Astrocyte (in vitro differentiated cells and primary cell): Measurements from ENCODE around the gene FBXO5.

ENCODE experiments used
- CTCF ChIP-seq: IDR thresholded peaks from 2 replicates; pipeline ENCODE4 v1.5.1; 2011; ENCODE audit warnings: low read depth, mild to moderate bottlenecking, inconsistent platforms, low read length, moderate library complexity; ENCODE audit not compliant: insufficient read depth
- EZH2 ChIP-seq: IDR thresholded peaks from 2 replicates; pipeline ENCODE4 v1.6.1; 2012; ENCODE audit warnings: mild to moderate bottlenecking, low read length, inconsistent platforms; ENCODE audit not compliant: insufficient read depth

GRCh38 chr6:152952045-152952444 is 30.8 kb downstream of the FBXO5 start:
- TF ChIP-seq CTCF (no peak), EZH2 (no peak)
